Ishikawa (cell line): ENCODE data around the gene CALN1.

Experiments used
- CEBPB ChIP-seq: IDR thresholded peaks from 2 replicates; pipeline ENCODE4 v1.6.1; 2012
- REST ChIP-seq: IDR thresholded peaks from 2 replicates; pipeline ENCODE4 v1.6.1; 2012; ENCODE audit warnings: low read depth, mild to moderate bottlenecking
- TEAD4 ChIP-seq: IDR thresholded peaks from 2 replicates; pipeline ENCODE4 v1.6.1; 2012
- YY1 ChIP-seq: IDR thresholded peaks from 2 replicates; pipeline ENCODE4 v1.6.1; 2012; ENCODE audit warnings: low read depth
- TF ChIP-seq, protein P1 (sequence below): IDR thresholded peaks from 2 replicates; pipeline ENCODE4 v1.6.1; 2012

DNA sequence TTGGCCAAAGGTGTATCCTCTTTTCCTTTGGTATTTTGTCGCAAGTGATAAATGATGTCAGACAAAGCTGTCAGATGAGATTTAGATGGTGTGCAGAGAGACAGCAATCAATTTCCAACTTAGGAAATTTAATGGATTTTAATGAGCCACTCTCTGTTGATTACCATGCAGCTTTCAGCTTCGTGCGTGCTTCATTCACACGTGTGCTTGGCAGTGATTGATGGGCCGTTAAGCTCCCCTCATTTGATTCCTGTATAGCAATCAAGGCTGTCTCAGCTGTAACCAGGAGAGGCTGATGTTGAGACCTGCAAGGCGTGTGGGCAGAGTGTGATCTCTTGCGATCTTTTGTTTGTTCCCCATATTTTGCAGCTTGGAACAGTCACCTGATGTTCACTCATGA, 439.6 kb downstream of the CALN1 start:
- TF ChIP-seq, protein P1, sequence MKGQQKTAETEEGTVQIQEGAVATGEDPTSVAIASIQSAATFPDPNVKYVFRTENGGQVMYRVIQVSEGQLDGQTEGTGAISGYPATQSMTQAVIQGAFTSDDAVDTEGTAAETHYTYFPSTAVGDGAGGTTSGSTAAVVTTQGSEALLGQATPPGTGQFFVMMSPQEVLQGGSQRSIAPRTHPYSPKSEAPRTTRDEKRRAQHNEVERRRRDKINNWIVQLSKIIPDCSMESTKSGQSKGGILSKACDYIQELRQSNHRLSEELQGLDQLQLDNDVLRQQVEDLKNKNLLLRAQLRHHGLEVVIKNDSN: no peak
- TF ChIP-seq YY1 (no peak), REST (no peak), CEBPB (no peak), TEAD4 (no peak)
